AG09309 (cell line): ENCODE results near the gene TEKTIP1.
"Not testable (repeated sequence)": the region's sequence is repeated elsewhere in the genome, so short reads cannot be mapped to it uniquely, and the experiment has no call there.

ENCODE experiments used
- DNase-seq: peaks from one replicate; pipeline ENCODE4 v3.0.0-alpha.2; 2010; ENCODE audit warnings: low read depth
- H3K4me3 ChIP-seq: 2 replicates; pipeline ENCODE4 v1.5.1; 2011; ENCODE audit warnings: mild to moderate bottlenecking, low read depth, low read length, moderate library complexity; ENCODE audit not compliant: control insufficient read depth
- TF ChIP-seq, protein P1 (sequence below): IDR thresholded peaks from 2 replicates; pipeline ENCODE4 v1.5.1; 2011; ENCODE audit warnings: mild to moderate bottlenecking, low read depth, low read length, inconsistent platforms; ENCODE audit not compliant: insufficient read depth, control insufficient read depth; ENCODE audit errors: missing control alignments

Gene TEKTIP1

DNA sequence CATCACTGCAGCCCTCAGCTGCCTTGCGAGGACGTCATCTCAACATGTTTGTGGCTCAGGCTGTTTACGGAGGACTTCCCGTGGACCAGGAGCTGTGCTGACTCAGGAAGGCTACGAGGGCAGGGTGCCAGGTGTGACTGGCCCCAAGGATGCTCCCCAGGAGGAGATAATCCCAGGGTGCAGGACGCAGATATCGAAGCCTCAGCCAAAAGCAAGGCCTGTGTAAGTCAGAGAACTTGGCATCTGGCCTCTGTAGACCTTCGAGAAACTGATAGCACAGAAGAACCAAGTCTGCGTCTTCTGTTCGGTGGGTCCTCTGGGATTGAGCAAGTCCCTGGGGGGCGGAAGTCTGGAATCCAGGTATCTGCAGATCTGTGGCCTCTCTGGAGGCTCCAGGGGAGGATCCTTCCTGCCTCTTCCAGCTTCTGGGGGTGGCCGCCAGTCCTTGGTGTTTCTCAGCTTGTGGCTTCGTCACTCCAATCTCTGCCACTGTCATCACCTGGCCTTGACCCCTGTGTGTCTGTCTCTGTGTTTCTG lies 35.9 kb upstream of the TEKTIP1 start:
- TF ChIP-seq, protein P1, sequence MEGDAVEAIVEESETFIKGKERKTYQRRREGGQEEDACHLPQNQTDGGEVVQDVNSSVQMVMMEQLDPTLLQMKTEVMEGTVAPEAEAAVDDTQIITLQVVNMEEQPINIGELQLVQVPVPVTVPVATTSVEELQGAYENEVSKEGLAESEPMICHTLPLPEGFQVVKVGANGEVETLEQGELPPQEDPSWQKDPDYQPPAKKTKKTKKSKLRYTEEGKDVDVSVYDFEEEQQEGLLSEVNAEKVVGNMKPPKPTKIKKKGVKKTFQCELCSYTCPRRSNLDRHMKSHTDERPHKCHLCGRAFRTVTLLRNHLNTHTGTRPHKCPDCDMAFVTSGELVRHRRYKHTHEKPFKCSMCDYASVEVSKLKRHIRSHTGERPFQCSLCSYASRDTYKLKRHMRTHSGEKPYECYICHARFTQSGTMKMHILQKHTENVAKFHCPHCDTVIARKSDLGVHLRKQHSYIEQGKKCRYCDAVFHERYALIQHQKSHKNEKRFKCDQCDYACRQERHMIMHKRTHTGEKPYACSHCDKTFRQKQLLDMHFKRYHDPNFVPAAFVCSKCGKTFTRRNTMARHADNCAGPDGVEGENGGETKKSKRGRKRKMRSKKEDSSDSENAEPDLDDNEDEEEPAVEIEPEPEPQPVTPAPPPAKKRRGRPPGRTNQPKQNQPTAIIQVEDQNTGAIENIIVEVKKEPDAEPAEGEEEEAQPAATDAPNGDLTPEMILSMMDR, result no peak
- DNase-seq, result no peak
- no peak overlapping the region for H3K4me3 ChIP-seq

DNA sequence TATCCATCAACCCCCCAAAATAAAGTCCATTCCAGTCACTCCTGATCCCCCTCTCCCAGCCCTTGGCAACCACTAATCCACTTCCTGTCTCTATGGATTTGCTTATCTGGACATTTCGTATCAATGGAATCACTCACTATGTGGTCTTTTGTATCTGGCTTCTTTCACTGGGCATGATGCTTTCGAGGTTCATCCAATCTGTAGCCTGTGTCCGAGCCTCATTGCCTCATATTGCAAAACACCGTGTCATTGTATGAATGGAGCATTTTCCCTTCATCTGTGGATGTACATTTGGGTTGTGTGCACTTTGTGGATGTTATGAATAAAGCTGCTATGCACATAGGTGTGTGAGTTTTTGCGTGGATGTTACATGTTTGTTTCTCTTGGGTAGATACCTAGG lies 34.2 kb upstream of the TEKTIP1 start:
- no peak for DNase-seq
- no peak overlapping the region for H3K4me3 ChIP-seq
- TF ChIP-seq, protein P1, result no peak

DNA sequence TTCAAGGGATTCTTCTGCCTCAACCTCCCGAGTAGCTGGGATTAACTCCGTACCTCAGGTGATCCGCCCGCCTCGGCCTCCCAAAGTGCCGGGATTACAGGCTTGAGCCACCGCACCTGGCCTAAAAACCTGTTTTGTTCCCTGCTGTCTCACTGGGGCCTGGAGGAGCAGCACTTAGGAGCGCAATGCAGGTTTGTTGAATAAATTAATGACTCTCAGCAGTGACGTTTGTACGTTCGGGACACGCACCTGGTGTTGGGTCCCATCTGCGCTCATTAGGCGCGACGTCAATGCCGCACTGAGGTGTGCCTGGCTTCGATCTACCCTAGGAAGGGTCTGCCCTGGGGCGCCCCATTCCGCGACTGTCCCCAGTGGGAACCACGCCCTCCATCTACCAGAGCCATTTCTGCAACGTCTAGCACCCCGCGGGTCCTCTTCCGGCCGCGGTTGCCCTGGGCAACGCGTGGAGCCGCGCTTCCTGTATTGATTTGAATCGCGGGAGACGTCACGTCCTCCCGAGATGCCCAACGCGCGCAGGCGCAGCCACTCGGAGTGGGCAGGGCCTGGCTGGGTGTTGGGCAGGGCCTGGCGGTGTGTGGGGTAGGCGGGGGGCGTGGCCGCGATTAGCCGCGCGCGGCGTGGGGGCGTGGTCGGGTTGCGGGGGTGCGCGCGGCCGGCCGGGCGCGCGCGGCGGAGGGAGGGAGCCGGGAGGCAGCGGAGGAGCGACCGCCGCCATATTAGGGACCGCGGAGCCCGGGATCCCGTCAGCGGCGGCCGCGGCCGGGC lies 33.2 kb upstream of the TEKTIP1 start, which contains the start of gene FZR1:
Gene FZR1, plus strand, starts transcription at position 714 of the 786 bp plus-strand sequence. CDS start 16,679 bp downstream, outside the sequence.
- TF ChIP-seq, protein P1, result no peak
- peak within 1 kb of the TSS; percentile 83 for H3K4me3 ChIP-seq
- DNase-seq, result peak; percentile 86

- peak overlapping the region; percentile 83 for H3K4me3 ChIP-seq
- no peak for DNase-seq
- TF ChIP-seq, protein P1, result no peak
Observed at GRCh38 chr19:3506384-3507340, 32.3 kb upstream of the TEKTIP1 start.

GRCh38 chr19:3507371-3508120 lies 31.4 kb upstream of the TEKTIP1 start:
- TF ChIP-seq, protein P1, result no peak
- no peak for DNase-seq
- peak overlapping the region; percentile 83 for H3K4me3 ChIP-seq

DNA sequence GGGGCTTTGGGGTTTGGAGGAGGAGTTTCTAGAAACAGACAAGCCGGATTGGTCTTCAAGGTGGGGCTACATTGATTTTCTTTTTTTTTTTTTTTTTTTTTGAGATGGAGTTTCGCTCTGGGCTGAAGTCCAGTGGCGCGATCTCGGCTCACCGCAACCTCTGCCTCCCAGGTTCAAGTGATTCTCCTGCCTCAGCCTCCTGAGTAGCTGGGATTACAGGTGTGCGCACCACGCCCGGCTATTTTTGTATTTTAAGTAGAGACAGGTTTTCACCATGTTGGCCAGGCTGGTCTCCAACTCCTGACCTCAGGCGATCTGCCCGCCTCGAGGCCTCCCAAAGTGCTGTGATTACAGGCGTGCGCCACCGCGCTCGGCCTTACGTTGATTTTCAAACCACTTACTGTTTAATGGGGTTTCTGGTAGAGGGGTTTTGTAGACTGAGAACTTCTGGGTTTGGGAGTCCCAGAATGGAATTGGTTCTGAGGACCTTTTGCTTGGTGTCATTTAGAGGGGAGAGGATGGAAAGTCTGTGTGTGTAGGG lies 30.8 kb upstream of the TEKTIP1 start:
- not testable (repeated sequence) for DNase-seq, H3K4me3 ChIP-seq
